Fibroblast of lung (primary cell): ENCODE measurements around the gene ITIH3.

Experiments used
- CTCF ChIP-seq, 2 donors: IDR thresholded peaks in 1 of 2; conservative IDR thresholded peaks in 1 of 2; 1 replicate in 1 of 2; 2 replicates in 1 of 2; pipeline ENCODE4 v1.5.1; 2011 to 2012; ENCODE audit warnings: low read length in 2 of 2, control low read depth in 1 of 2, inconsistent platforms in 1 of 2, low read depth in 1 of 2, mild to moderate bottlenecking in 1 of 2
- EZH2 ChIP-seq: IDR thresholded peaks from 2 replicates; pipeline ENCODE4 v1.5.1; 2012; ENCODE audit warnings: low read length, control low read depth, mild to moderate bottlenecking; ENCODE audit errors: missing control alignments

GRCh38 chr3:52851348-52851747 lies 56.8 kb downstream of the ITIH3 start:
- TF ChIP-seq CTCF (conservative IDR thresholded peaks at IDR 0.05 in 1 of 2, IDR thresholded peaks at IDR 0.05 in 1 of 2; ENCODE audit: low read depth in 1 of 2, low read length in 2 of 2) (peak; percentile 53 to 65), EZH2 (no peak)
